SK-MEL-5 (cell line): ENCODE results near the gene PREX1. TPM values are rescaled to one million over a fixed set of nuclear protein-coding genes. Genes with fewer than 3 reads are reported as not detected.
A peak's percentile ranks its signal among the peaks of the same experiment; 100 is the strongest.

Experiments
- DNase-seq: peaks from one replicate; pipeline ENCODE4 v3.0.0-alpha.2; 2016; ENCODE audit warnings: low read depth, low spot score
- in situ Hi-C: cut with HindIII; loops from 2 replicates; pipeline ENCODE4 v1.10.0; 2016; ENCODE audit warnings: low sequenced_read_pairs, high pct_unique_total_duplicates, low pct_unique_long_range_greater_than_20kb
- total RNA-seq: library from RNA; depleted of rRNA; stranded (reverse); fragments of >200 nt; shearing (Covaris generic); gene quantifications from 2 replicates; pipeline ENCODE4 v1.2.3, GENCODE V29; 2014

The PREX1 gene
- total RNA-seq, 1 experiment from 2014 or later = 10.0 TPM

DNA sequence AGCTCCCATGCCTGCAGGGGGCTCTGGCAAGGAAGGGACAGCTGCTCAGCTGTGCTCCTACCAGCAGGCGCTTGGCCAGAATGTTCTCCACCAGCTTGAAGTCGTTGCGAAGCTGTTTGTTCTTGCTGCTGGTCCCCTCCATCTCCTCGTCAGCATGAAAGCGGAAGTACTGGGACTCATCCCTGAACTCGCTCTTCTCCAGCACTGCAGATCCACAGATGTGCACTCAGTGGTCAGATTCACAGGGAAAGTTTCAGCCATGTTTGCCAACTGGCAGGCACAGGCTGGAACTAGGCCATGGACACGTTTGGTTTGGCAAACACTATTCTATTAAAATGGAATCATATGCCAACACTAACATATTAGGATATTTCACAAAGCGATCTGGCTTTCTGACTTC, 167.9 kb downstream of the PREX1 start:
- no peak for DNase-seq
- in situ Hi-C loops = no loop called here

DNA sequence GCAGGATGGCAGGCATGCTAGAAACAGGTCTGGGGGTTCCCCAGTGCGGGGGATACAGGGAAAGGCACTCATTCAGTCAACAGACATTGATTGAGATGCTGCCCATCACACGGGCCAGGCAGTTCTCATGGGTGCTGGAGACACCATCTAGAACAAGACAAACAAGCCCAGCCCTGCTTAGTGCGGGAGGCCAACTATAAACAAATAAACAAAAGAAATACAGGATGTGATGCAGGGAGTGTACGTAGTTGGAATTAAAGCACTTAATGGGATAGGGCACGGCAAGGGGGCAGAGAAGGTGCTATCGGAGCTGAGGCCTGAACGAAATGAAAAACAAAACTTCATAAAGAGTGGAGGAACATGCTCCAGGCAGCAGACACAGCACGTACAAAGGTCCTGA, 169.3 kb downstream of the PREX1 start:
- in situ Hi-C loops = no loop called here
- DNase-seq = no peak

DNA sequence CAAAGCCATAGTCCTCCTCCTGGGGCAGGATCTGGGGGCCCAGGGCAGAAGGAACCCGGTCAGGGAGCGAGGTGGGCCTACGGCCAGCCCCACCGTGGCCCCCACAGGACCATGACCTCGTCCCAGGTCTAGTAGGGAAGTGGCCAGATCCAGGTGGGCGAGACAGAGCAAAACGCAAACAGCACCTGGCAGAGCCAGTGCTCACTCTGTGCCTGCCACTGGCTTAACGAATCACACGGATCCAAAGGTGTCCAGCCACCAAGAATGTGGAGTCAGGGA, 169.7 kb downstream of the PREX1 start:
- in situ Hi-C loops = no loop called here
- DNase-seq = no peak

DNA sequence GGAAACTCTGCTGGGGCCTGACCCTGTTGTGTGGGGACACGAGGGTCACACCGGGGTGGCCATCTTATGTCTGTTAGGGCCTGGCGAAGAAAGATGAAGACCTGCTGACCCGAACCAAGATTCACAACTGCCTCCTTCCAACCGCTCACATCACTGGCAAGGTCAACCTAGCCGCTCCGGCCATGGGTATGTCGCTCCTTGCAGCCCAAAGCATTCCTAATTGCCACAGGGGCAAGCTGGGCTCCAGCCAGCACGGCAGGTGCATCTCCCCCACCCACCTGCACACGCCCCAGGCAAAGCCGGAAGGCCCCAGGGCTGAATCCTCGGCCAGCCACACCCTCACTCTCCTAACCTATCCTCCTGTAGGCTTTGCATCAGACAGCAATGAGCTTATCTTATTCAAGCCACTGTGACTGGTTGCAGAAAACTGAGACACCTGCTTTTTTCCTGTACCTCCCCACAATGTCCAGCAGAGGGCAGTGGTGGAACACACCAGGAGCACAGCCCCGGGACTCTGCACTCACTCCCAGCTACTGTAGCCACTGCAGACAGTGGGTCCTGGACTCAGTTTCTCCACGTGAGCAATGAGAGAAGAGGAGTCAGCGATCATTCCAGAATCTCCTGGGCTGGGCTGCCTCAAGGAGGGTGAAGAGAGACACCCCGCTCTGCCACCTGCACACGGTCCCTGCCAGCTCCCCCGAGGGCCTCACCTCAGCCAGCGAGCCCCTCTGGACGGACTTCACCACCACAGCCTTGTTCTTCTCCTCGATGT, 170.2 kb downstream of the PREX1 start:
- in situ Hi-C loops = no loop called here
- peak; percentile 90 for DNase-seq

DNA sequence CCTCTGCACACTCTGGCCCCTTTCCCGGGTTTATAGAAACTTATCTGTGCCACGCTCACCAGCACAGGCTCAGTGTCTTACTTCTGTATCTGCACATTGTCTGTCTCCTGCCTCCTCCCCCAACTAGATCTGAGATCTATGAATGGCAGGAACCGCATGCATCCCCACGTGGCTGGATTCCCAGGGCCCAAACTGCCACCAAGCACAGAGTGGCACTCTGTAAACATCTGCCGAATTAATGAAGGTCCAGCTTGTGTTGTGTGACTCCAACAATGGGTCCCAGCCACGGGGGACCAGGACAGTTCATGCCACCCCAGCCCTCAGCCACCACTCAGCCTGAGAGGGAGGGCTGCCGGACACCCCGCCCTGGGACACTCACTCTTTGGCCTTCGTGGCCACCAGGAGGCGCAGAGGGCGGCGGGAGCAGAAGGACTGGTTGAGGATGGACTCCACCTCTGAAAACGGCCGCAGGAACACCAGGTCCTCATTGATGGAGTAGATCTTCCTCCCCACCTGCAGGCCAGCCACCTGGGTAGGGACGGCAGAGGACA, 171.1 kb downstream of the PREX1 start:
- DNase-seq = peak; percentile 71
- in situ Hi-C loops = no loop called here

DNA sequence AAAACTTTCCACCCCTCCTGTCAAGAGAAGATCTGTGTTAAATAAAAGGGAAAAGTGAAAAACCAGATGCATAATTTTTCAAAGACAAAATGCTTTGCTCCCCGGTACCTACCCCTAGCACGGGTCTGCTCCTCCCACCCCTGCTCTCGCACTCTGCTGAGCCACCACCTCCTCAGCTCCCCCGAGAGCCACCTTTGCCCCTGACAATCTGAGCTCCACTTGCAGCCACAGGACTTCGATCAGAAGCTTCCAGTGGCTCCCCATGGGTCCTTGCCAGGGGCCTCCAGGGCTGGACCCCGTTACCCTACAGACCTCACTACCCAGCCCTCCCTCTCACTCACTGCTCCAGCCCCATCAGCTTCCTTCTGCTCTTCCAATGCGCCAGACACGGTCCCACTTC, 171.7 kb downstream of the PREX1 start:
- in situ Hi-C loops = no loop called here
- no peak for DNase-seq

DNA sequence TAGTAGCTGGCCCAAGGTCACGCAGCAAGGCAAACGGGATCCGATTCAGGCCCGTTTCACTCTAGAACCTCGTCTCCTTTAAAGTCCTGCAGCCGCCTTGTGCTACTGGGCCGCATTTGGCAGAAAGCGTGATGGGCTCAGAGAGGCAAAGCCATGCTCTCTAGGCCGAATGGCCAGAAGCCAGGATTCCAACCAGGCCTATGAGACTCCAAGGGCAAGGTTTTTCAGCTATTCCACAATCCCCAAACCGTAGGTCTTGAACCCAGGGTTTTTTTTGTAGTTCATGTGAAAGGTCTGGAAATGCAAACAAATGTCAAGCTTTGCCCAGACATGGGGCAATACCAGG, 174.1 kb downstream of the PREX1 start:
- in situ Hi-C loops = no loop called here
- DNase-seq = no peak

DNA sequence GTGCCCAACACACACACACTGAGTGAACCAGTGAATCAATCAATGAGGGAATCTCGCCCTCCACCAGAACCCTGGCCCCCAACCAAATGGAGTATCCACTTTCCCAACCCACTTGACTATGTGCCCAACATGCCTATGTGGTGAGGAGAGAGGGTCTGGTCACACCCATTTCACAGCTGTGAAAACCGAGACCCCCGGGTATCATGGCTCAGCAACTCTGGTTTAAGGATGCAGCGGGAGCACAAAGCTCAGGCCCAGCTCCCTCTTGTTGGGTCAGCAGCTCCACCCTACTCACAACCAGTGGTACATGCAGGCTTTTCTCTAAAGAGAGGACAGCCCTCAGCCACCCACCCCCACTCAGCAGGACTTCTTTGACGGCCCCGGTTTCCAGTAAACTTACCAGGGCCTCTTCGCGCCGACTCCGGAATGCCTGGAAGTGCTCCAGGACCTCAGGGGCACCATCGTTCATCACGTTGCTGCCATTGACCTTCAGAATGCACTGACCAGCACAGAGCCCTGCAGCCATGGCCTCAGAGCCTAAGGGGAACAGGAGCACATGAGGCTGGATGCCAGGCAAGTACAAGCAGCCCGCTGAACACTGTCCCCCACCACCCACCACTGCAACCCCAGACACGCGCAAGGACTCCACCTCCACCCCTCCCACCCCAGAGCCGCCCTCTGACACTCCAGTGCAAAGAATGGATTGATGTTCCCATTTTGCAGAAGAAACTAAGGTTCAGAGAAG, 174.7 kb downstream of the PREX1 start:
- in situ Hi-C loops = no loop called here

DNA sequence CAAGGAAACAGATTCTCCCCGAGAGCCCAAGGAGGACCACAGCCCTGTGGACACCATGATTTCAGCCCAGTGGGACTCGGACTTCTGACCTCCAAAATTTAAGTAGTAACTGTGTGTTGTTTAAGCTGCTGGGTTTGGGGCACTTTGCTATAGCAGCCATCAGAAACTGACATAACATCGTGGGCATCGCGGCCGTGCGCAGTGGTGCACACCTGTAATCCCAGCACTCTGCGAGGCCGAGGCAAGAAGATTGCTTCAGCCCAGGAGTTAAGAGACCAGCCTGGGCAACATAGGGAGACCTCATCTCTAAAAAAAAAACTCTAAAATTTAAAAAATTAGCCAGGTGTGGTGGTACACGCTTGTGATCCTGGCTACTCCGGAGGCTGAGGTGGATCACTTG, 175.8 kb downstream of the PREX1 start:
- in situ Hi-C loops = no loop called here
- DNase-seq = no peak

More for the DNA sequence above, 174.7 kb downstream of the PREX1 start:
- no peak for DNase-seq

DNA sequence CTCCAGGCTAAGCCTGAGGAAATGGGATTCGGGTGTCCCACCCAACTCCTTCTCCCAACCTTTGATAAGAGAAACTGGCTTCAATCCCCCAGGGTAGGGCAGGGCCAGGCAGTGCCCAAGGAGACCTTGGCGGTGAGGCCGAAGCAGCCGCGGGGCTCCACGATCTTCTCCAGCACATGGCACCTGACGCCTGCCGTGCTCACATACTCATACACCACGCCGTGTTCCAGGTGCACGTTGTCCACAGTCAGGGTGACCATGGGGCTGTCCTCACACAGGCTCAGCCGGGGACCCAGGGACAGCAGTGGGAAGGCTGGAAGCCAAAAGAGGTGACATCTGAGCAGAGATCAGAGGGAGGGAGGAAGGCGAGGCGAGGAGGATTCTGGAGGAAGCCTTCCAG, 176.5 kb downstream of the PREX1 start:
- in situ Hi-C loops = no loop called here

DNA sequence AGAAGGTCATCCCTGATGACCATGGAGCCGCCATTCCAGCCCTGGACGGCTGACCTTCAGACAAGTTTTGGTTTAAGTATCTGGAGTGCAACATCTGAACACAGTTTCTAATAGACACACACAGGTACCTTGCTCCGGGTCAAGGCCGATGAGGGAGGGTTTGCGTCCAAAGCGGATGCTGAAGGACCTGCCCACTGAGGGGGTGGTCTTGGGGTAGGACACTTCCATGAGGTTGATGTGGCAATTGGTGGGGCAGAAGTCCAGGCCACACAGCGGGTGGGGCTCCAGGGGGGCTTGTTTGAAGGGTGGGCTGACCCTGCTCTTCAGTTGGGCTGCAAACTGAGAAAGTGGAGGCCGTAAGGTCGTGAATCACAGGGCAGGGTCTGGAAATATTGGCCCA, 177.9 kb downstream of the PREX1 start:
- DNase-seq = no peak
- in situ Hi-C loops = no loop called here

More for the DNA sequence above, 176.5 kb downstream of the PREX1 start:
- no peak for DNase-seq

DNA sequence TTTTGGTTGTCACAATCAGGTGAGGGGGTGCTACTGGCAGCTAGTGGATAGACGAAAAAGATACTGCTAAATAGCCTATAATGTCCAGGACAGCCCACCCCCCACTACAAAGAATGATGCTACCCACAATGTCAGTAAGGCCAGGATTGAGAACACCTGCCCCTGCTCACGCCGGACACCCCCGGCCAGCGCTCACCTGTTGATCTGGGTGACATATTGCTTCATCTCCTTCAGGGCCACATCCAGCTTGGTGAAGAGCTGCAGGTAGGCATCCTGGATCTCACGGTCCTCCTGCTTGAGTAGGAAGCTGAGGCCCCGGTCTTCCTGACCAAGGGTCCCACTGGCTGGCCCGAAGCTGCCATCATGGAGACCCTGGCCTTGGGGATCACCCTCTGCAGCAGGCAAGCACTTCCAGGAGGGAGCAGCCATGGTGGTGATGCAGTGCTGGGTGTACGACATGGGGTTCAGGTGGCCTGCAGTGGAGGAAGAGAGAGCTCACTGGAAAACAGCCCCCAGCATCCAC, 178.6 kb downstream of the PREX1 start:
- in situ Hi-C loops = no loop called here
- no peak for DNase-seq

DNA sequence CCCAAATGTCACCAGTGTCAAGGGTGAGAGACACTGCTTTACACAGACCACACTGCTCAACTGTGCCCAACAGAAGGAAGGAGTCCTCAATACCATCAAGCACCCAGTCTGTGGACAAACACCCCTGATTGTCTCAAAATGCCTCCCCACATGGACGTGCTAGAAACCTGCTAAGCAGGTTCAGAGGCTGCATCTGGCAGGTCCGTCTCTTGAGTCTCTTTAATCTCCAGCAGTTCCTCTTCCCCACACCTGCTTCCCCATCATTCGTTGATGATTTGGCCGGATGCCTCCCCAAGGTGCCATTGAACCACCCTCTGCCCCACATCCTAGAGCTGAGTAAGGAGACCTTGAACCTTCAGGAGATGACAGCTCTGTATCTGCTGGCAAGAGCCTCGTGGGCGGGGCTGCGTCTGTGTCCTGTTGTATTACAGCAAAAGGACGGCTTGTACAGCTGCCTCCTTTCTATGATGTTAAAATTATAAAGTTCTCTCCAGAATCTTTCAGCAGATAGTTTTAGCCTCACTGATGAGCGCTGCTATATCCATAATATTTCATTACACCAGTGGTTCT, 179.2 kb downstream of the PREX1 start:
- in situ Hi-C loops = no loop called here
- DNase-seq = no peak

DNA sequence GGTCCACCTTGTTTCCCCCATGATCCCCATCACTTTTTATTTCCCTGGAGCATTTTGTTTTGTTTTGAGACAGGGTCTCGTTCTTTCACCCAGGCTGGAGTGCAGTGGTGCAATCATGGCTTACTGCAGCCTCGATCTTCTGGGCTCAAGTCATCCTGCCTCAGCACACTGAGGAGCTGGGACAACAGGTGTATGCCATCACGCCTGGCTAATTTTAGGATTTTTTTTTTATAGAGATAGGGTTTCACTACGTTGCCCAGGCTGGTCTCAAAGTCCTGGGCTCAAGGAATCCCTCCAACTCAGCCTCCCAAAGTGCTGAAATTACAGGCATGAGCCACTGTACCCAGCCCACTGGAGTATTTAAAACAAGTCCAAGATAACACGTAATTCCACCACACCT, 179.9 kb downstream of the PREX1 start:
- in situ Hi-C loops = no loop called here
- no peak for DNase-seq

DNA sequence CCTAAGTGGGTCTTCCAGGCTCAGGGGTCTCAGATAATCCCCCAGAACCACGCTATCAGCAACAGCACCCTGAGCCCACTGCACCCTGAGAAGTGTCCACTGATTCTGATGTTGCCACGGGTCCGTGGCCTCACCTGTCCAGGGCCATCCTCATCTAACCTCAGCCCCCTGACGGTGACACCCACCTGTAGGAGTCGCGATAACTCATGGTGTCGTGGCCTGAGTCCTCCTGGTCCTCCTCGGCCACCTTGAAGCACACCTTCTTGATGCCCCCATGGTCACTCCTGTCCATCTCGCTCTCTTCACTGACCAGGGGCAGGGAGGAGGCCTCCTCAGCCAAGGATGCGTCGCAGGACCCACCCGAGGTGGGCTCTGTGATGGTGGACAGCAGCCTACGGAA, 182.1 kb downstream of the PREX1 start:
- in situ Hi-C loops = no loop called here
- DNase-seq = no peak

DNA sequence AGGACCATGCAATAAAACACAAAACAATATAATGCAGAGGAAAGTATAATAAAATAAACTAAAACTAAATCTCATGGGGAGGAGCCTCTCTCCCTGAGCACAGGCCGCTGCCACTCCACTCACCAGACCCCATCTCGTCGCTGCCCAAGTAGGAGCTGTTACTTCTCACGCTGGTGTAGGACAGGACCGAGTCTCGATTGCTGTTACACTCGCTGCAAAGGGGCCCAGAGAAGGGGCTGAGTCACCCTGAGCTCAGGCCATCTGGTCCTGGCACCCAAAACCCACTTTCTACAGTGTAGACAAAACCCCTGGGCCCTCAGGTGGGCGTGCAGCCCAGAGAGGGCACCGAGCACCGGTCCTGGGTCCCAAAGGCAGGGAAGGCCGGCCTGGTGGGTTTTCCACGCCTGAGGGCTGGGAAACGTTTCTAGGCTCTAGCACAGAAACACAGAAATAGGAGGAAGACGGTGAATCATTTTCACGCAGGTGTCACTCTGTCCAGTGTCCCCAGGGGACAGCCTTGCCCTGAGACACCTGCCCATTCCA, 183.4 kb downstream of the PREX1 start:
- DNase-seq = no peak
- in situ Hi-C loops = no loop called here

DNA sequence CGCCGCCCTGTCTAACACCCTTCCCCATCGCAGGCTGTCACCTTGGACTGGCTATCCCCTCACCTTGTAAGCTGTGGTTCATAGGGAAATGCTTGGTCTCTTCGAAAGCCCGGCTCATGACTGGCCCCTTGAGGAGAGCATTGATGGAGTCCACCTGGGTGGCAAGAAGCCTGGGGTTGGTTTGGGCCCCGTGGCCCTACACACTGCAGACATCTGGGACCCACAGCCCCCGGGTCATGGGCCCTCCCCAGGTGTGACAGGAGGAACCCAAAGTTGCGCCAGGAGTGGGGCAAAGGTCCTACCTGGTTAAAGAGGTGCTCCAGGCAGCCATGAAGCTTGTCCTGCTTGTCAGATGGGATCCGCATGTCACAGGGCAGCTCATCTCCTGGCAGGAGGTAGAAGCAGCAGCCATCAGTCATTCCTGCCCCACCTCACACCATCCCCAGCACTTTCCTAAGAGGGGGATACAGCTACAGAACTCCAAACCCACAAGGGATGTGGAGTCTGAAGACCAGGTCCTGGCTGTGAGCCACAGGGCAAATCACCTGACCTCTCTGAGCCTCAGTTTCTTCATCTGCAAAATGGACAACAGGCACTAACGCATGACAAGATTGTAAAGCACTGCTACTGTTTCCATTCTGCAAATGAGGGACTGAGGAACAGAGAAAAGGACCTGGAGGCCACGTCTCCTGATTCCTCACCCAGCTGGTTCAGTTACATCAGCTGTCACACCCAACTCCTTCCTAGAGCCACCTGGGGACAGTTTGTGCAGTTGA, 185.5 kb downstream of the PREX1 start:
- DNase-seq = no peak
- in situ Hi-C loops = no loop called here

DNA sequence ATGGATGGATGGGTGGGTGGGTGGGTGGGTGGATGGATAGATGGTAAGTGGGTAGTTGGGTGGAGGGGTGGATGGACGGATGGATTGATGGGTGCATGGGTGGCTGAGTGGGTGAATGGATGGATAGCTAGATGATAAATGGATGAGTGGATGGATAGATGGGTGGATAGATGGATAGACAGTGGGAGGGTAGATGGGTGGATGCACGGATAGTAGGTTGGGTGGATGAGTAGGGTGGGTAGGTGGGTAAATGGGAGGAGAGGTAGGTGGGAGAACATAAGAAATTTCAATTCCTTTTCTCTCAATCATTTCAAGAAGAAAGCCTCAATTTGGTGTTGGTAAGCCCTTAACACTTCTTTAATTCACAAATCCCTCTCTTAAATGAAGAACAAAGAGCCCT, 186.9 kb downstream of the PREX1 start:
- in situ Hi-C loops = no loop called here
- DNase-seq = no peak
